HCT116 (cell line): Measurements from ENCODE around the gene SHISA8. TPM values are rescaled to one million over a fixed set of nuclear protein-coding genes. Genes with fewer than 3 reads are reported as not detected.

ENCODE experiments used
- ATAC-seq: fragments of 200-7000 bp; cut with Tn5 transposase; 2 replicates; pipeline ENCODE4 v1.9.1; 2020; ENCODE audit warnings: mild to moderate bottlenecking, moderate library complexity
- BruUV-seq: library from RNA; stranded (reverse); fragments of 400-500 nt; replicated peaks from 2 replicates; lab custom pipeline; 2021; lab: Mats Ljungman, UMichigan
- CTCF ChIA-PET: fragments of 300-600 bp; sonication (Branson Sonifier 250); formaldehyde crosslinking; loops from one replicate; lab custom pipeline; 2021; ENCODE audit warnings: antibody characterized with exemption; lab: Charles Lee
- POLR2A ChIA-PET: fragments of 300-600, 350-600 bp; sonication (Branson Sonifier 250); formaldehyde crosslinking; loops from one replicate; lab custom pipeline; 2021; ENCODE audit warnings: antibody characterized with exemption; lab: Charles Lee
- RAD21 ChIA-PET, 2 experiments: fragments of 300-600 bp; sonication (Branson Sonifier 250); formaldehyde crosslinking; loops; one replicate each; lab custom pipeline; 2023; ENCODE audit warnings: low total read pairs in 2 of 2; ENCODE audit not compliant: uncharacterized antibody in 2 of 2, unreplicated experiment in 2 of 2, low non-redundant PET in 1 of 2; lab: Charles Lee
- DNase-seq: peaks from one replicate; pipeline ENCODE4 v3.0.0-alpha.2; 2010; ENCODE audit warnings: low read depth, low spot score
- H2AFZ ChIP-seq: fragments of 200-600 bp; shearing (Covaris generic), sonication (generic); 2 replicates; pipeline ENCODE4 v1.6.1; 2017; ENCODE audit warnings: low read depth, mixed run types, mixed read lengths, antibody characterized with exemption, low read length; ENCODE audit not compliant: poor library complexity, severe bottlenecking
- H3K27ac ChIP-seq: 2 replicates; pipeline ENCODE4 v1.5.1; 2012; ENCODE audit warnings: low read depth, low read length
- H3K27me3 ChIP-seq: fragments of 200-600 bp; sonication (generic); 2 replicates; pipeline ENCODE4 v1.6.1; 2016; ENCODE audit warnings: mixed run types, low read length, mixed read lengths; ENCODE audit not compliant: insufficient read depth
- H3K36me3 ChIP-seq, 2 experiments: fragments of 200-500 bp in 1 of 2; fragments of 200-600 bp in 1 of 2; sonication (Bioruptor generic) in 1 of 2; sonication (generic) in 1 of 2; 2 replicates each; pipeline versions ENCODE4 v1.5.1 to v1.6.1; 2014 to 2016; ENCODE audit warnings: low read length in 2 of 2, inconsistent platforms in 1 of 2, mixed read lengths in 1 of 2, mixed run types in 1 of 2; ENCODE audit not compliant: insufficient read depth in 2 of 2, control insufficient read depth in 1 of 2
- H3K4me1 ChIP-seq, 2 experiments: fragments of 200-600 bp in 1 of 2; sonication (generic) in 1 of 2; 2 replicates each; pipeline versions ENCODE4 v1.5.1 to v1.6.1; 2012 to 2017; ENCODE audit warnings: low read length in 2 of 2, inconsistent platforms in 1 of 2, mild to moderate bottlenecking in 1 of 2, mixed read lengths in 1 of 2, mixed run types in 1 of 2, moderate library complexity in 1 of 2; ENCODE audit not compliant: insufficient read depth in 2 of 2, control insufficient read depth in 1 of 2
- H3K4me2 ChIP-seq: fragments of 200-600 bp; sonication (generic); 2 replicates; pipeline ENCODE4 v1.6.1; 2017; ENCODE audit warnings: mixed run types, low read length, mixed read lengths
- H3K4me3 ChIP-seq, 2 experiments: fragments of 200-600 bp in 1 of 2; sonication (generic) in 1 of 2; replicated peaks in 1 of 2; 2 replicates each; pipeline ENCODE4 v1.5.1; 2011 to 2016; ENCODE audit warnings: low read length in 2 of 2, control low read depth in 1 of 2, low read depth in 1 of 2, mild to moderate bottlenecking in 1 of 2, mixed read lengths in 1 of 2, mixed run types in 1 of 2
- H3K79me2 ChIP-seq: fragments of 200-600 bp; sonication (generic); 2 replicates; pipeline ENCODE4 v1.6.1; 2017; ENCODE audit warnings: mild to moderate bottlenecking, mixed run types, low read length, moderate library complexity, mixed read lengths; ENCODE audit not compliant: insufficient read depth
- H3K9ac ChIP-seq: fragments of 200-600 bp; sonication (generic); 2 replicates; pipeline ENCODE4 v1.6.1; 2016; ENCODE audit warnings: low read length, mixed read lengths
- H3K9me2 ChIP-seq: fragments of 200-600 bp; sonication (generic), shearing (Covaris generic); 2 replicates; pipeline ENCODE4 v1.6.1; 2017; ENCODE audit warnings: mixed run types, mild to moderate bottlenecking, moderate library complexity; ENCODE audit not compliant: insufficient read depth
- H3K9me3 ChIP-seq, 2 experiments: fragments of 200-500 bp in 1 of 2; fragments of 200-600 bp in 1 of 2; sonication (Bioruptor generic) in 1 of 2; sonication (generic) in 1 of 2; 2 replicates each; pipeline ENCODE4 v1.6.1; 2014 to 2017; ENCODE audit warnings: low read length in 2 of 2, mixed read lengths in 2 of 2, inconsistent platforms in 1 of 2, low read depth in 1 of 2, mild to moderate bottlenecking in 1 of 2, mixed run types in 1 of 2, moderate library complexity in 1 of 2; ENCODE audit not compliant: control insufficient read depth in 1 of 2, insufficient read depth in 1 of 2
- H4K20me1 ChIP-seq: fragments of 200-600 bp; sonication (generic), shearing (Covaris generic); 2 replicates; pipeline ENCODE4 v1.6.1; 2017; ENCODE audit warnings: mixed run types, mild to moderate bottlenecking, moderate library complexity; ENCODE audit not compliant: insufficient read depth
- ATF3 ChIP-seq: IDR thresholded peaks from 2 replicates; pipeline ENCODE4 v1.6.1; 2012
- CEBPB ChIP-seq: IDR thresholded peaks from 2 replicates; pipeline ENCODE4 v1.6.1; 2012; ENCODE audit warnings: low read depth
- CTCF ChIP-seq, 3 experiments: fragments of 200-600 bp in 1 of 3; sonication (generic) in 1 of 3; IDR thresholded peaks in 2 of 3; conservative IDR thresholded peaks in 1 of 3; 2 replicates each; pipeline ENCODE4 v1.5.1; 2012 to 2017; ENCODE audit warnings: low read depth in 2 of 3, low read length in 2 of 3, antibody characterized with exemption in 1 of 3, borderline replicate concordance in 1 of 3, control low read depth in 1 of 3, mild to moderate bottlenecking in 1 of 3, mixed read lengths in 1 of 3, mixed run types in 1 of 3, moderate library complexity in 1 of 3; ENCODE audit not compliant: insufficient read depth in 1 of 3
- EGR1 ChIP-seq: IDR thresholded peaks from 2 replicates; pipeline ENCODE4 v1.6.1; 2012; ENCODE audit warnings: low read depth
- ELF1 ChIP-seq: IDR thresholded peaks from 2 replicates; pipeline ENCODE4 v1.6.1; 2012; ENCODE audit warnings: low read depth, borderline replicate concordance
- EZH2 ChIP-seq: fragments of 200-600 bp; sonication (generic); IDR thresholded peaks from 2 replicates; pipeline ENCODE4 v1.6.1; 2017; ENCODE audit warnings: antibody characterized with exemption, mixed run types
- FOSL1 ChIP-seq: IDR thresholded peaks from 2 replicates; pipeline ENCODE4 v1.6.1; 2012; ENCODE audit warnings: low read depth
- JUND ChIP-seq: IDR thresholded peaks from 2 replicates; pipeline ENCODE4 v1.6.1; 2012
- POLR2AphosphoS5 ChIP-seq: IDR thresholded peaks from 2 replicates; pipeline ENCODE4 v1.6.1; 2011; ENCODE audit warnings: mild to moderate bottlenecking, low read depth, low read length, moderate library complexity
- SIN3A ChIP-seq: IDR thresholded peaks from 2 replicates; pipeline ENCODE4 v1.6.1; 2012; ENCODE audit warnings: low read depth
- SP1 ChIP-seq: IDR thresholded peaks from 2 replicates; pipeline ENCODE4 v1.6.1; 2012; ENCODE audit warnings: low read depth
- SRF ChIP-seq: IDR thresholded peaks from 2 replicates; pipeline ENCODE4 v1.6.1; 2012; ENCODE audit warnings: low read depth
- TCF7L2 ChIP-seq: IDR thresholded peaks from 2 replicates; pipeline ENCODE4 v1.7.0; 2011; ENCODE audit warnings: borderline replicate concordance, inconsistent platforms; ENCODE audit not compliant: insufficient read depth, insufficient read length; ENCODE audit errors: extremely low read depth
- ZFX ChIP-seq: fragments of 450-650 bp; IDR thresholded peaks from 2 replicates; pipeline ENCODE4 v1.6.1; 2017
- intact Hi-C: fragments of 100-400 bp; cut with micrococcal nuclease; formaldehyde crosslinking; loops from 2 replicates; pipeline ENCODE4 v1.10.0; 2022
- total RNA-seq: library from RNA; stranded (reverse); gene quantifications from one replicate; pipeline ENCODE4 v1.2.1, GENCODE V29; 2021; ENCODE audit not compliant: unreplicated experiment
- TF ChIP-seq, protein P1 (sequence below): IDR thresholded peaks from 2 replicates; pipeline ENCODE4 v1.6.1; 2012; ENCODE audit warnings: low read depth

SHISA8 gene
- total RNA-seq, 1 experiment from 2014 or later: 13.9 TPM

DNA sequence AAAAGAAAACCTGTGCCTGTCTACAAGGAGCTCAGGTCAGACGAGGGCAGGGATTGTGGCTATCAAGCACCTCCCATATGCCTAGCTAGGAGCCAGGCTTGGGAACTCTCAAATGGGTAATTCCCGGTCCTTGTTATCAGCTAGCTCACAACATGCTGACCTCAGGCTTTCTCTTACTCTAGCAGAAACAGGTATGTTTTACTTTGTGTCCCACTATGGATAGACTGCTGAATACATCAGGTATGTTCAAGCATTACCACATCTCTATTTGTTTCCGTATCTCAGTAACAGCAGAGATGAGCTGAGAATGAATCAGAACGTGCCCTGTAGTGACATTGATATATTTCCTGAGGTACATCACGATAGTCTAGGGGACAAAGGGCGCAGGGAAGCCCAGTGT lies 29.4 kb downstream of the SHISA8 start:
- Histone ChIP-seq H3K9me3 (no peaks in the 10 kb centered on the region), H3K36me3 (peaks cover 46 to 55% of the 10 kb centered on the region in 2 experiments), H3K9ac (no peak overlapping the region), H3K4me2 (no peak overlapping the region), H3K4me3 (no peak overlapping the region), H2AFZ (no peak overlapping the region), H4K20me1 (no peaks in the 10 kb centered on the region), H3K4me1 (no peaks in the 10 kb centered on the region), H3K79me2 (no peaks in the 10 kb centered on the region), H3K9me2 (no peaks in the 10 kb centered on the region), H3K27me3 (no peaks in the 10 kb centered on the region), H3K27ac (no peak overlapping the region)
- ChIA-PET RAD21 (no interaction called here), POLR2A (no interaction called here), CTCF (no interaction called here)
- DNase-seq (no peak), ATAC-seq (no peak)
- BruUV-seq: no TSS peak
- no peak for TF ChIP-seq SIN3A
- TF ChIP-seq POLR2AphosphoS5: no peak
- TF ChIP-seq, protein P1, sequence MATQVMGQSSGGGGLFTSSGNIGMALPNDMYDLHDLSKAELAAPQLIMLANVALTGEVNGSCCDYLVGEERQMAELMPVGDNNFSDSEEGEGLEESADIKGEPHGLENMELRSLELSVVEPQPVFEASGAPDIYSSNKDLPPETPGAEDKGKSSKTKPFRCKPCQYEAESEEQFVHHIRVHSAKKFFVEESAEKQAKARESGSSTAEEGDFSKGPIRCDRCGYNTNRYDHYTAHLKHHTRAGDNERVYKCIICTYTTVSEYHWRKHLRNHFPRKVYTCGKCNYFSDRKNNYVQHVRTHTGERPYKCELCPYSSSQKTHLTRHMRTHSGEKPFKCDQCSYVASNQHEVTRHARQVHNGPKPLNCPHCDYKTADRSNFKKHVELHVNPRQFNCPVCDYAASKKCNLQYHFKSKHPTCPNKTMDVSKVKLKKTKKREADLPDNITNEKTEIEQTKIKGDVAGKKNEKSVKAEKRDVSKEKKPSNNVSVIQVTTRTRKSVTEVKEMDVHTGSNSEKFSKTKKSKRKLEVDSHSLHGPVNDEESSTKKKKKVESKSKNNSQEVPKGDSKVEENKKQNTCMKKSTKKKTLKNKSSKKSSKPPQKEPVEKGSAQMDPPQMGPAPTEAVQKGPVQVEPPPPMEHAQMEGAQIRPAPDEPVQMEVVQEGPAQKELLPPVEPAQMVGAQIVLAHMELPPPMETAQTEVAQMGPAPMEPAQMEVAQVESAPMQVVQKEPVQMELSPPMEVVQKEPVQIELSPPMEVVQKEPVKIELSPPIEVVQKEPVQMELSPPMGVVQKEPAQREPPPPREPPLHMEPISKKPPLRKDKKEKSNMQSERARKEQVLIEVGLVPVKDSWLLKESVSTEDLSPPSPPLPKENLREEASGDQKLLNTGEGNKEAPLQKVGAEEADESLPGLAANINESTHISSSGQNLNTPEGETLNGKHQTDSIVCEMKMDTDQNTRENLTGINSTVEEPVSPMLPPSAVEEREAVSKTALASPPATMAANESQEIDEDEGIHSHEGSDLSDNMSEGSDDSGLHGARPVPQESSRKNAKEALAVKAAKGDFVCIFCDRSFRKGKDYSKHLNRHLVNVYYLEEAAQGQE: no peak
- no peak for TF ChIP-seq ZFX
- TF ChIP-seq SP1: no peak
- no peak for TF ChIP-seq JUND
- no peak for TF ChIP-seq CEBPB
- TF ChIP-seq ELF1: no peak
- TF ChIP-seq EZH2: no peak
- TF ChIP-seq FOSL1: no peak
- TF ChIP-seq TCF7L2: no peak
- TF ChIP-seq ATF3: no peak
- no peak for TF ChIP-seq EGR1
- TF ChIP-seq CTCF (IDR thresholded peaks at IDR 0.05 in 2 of 3, conservative IDR thresholded peaks at IDR 0.05 in 1 of 3; ENCODE audit: borderline replicate concordance in 1 of 3, insufficient read depth in 1 of 3, low read depth in 2 of 3, low read length in 2 of 3): no peak
- no peak for TF ChIP-seq SRF
- intact Hi-C loops: no loop called here
